GM19043 (cell line): ENCODE results near the gene KIF21A.

ENCODE experiments used
- ATAC-seq: cut with Tn5 transposase; IDR thresholded peaks from one replicate; pipeline ENCODE4 v1.9.1; 2021; ENCODE audit warnings: low read depth; ENCODE audit not compliant: unreplicated experiment

Gene KIF21A

DNA sequence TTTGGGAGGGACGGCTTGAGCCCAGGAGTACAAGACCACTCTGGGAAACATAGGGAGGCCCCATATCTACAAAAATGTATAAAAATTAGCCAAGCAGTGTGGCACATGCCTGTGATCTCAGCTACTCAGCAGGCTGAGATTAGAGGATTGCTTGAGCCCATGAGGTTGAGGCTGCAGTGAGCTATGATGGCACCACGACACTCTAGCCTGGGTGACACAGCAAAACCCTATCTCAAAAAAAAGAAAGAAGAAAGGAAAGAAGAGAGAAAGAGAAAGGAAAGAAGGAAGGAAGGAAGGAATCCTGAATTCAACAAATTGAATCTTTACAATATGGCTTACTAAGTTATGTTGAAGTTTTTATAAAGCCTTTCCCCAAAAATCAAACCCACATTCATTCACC lies 2.1 kb downstream of the KIF21A start:
- no peak for ATAC-seq

DNA sequence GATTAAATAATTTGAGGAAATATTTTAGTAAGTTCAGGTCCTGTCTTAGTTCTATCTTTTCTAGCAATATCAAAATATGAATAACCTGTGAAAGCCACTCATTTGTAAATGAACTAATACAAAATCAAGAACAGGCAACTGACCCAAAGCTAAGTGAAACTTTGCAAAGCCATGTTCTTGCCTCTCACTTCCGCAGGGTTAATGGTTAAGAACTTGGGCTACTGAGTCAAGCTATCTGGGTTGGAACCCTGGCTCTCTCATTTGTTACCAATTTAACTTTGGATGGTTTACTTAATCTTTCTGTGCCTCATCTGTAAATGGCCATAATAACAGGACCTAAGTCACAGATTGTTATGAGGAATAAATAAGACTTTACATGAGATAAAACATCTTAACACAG lies 2.8 kb downstream of the KIF21A start:
- ATAC-seq: no peak

DNA sequence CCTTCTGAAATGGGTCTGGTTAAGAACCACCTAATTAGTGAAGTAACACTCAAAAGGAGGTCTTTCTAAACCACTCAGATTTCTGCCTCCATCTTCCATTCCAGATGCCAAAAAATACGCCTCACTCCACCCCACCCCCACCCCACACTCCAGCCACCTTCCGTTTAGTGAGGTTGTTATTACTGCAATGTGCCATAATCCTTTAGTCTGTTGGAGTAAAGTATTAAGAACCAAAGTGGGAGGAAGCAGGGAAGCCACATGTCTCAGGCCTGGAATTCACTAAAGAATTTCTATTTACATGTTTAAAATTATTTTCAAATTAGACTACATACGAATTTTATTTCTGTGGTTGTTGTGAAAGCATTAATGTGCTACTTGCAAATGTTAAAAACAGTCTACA lies 7.4 kb downstream of the KIF21A start:
- no peak for ATAC-seq

DNA sequence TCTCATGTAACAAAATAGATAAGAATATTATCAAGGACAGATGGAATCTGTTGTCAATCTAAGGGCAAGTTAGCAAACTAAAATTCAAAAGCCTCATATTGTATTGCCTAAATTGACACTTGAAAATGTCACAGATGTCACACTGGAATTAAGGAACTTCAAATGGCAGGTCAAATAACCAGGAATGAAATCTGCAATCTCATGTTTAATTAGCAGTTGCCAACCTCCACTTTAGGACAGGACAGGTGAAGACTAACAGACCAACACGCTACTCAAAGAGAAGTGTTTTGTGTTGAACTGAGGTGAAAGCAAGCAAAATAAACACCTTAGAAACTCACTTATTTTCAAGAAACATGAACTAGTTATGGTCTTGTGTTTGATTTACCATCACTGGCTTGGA lies 11.1 kb downstream of the KIF21A start:
- no peak for ATAC-seq

DNA sequence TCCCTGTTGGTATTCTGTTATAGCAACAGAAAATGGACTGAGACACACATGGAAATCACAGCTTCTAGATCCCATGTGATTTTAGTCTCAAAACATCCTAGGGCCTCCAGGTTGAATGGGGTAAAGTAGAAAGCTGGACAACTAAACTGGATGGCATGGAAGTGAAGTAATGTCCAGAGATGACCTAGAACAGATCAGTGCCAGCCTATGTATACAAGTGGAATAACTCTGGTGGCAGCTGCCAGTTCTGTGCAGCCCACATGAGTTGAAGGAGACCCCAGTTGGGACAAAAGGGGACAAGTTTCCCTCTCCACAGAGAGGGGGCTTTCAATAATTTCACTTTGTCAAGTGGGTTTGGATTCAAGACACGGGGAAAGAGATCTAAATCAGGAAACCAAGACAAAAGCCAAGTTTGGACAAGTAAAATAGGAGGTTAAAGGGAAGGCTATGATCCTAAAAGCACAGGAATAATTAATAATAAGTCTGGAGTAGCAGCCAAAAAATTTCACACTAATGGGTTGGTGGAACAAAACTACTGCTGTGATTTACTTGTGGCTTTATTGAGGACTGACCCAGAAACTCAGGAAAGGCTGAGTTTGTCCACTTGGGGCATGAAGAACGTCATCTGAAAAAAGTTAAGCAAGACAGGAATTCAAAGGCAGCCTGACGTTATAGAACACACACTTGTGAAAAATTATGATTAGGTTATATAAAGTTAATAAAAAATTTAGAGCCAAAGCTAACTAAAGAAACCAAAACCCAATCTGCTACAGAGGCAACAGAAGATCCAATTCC lies 11.7 kb downstream of the KIF21A start:
- no peak for ATAC-seq

DNA sequence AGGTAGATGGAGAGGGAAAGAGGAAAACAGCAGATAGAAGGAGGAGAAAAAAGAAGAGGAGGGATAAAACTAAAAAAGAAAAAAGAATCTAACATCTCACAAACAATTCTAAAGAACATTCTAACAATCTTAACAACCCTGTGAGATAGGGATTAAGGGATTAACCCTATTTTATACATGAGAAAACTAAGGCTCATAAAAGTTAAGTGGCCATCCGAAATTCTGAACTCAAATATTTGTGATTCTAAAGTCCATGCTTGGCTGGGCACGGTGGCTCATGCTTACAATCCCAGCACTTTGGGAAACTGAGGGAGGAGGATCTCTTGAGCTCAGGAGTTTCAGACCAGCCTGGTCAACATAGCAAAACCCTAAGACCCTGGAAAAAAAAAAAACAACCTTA lies 13.1 kb downstream of the KIF21A start:
- ATAC-seq: no peak

DNA sequence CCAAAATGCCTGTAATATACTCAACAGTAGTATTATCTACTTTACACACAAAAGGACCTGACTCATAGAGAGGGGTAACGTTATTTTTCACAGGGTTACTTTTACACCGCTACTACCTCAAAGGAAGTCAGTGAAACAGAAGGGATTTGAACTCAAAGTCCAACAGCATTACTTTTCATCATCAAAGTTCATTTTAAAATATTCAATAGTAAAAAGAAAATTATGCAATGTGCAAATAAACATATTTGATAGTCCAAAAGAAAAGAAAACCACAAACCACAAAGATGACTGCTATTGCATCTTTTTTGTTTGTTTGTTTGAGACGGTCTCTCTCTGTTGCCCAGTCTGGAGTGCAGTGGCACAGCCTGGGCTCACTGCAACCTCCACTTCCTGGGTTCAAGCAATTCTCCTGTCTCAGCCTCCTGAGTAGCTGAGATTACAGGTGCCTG lies 15.5 kb downstream of the KIF21A start:
- ATAC-seq: no peak

DNA sequence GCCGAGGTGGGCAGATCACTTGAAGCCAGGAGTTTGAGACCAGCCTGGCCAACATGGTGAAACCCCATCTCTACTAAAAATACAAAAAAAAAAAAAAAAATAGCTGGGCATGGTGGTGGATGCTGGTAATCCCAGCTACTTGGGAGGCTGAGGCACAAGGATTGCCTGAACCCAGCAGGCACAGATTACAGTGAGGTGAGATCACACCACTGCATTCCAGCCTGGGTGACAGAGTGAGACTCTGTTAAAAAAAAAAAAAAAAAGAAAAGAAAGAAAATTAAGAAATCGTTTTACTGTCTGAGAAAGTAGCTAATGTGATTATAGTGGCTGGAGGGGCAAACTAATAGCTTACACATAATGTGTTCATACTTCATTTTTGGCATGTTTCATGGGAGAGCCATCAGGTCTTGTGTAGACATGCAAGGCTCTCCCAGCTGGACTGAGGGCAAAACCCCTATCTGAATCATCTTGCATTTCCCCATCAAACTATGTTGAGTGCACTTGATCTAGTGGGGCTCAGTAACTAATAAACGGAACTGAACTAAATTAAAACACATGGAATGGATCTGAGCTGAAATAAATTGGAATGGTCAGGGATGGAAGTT lies 16.2 kb downstream of the KIF21A start:
- ATAC-seq: no peak

DNA sequence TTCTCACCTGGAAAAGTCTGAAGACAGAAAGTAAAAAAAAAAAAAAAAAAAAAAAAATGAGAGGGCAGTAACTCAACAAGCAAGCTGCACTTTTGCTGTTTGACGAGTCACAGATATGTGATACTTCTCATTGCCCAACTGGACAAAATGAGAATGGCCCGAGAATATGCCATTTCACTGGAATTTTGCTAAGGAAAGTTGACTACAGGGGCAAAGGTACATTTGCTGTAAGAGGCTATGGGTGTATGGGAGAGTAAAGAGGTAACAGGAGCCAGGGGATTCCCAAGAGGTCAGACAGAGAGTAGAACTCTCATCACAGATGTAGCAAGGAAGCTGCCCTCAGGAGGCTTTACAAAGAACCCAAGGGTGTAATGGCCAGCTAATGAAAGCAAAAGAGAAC lies 22.9 kb downstream of the KIF21A start:
- no peak for ATAC-seq

DNA sequence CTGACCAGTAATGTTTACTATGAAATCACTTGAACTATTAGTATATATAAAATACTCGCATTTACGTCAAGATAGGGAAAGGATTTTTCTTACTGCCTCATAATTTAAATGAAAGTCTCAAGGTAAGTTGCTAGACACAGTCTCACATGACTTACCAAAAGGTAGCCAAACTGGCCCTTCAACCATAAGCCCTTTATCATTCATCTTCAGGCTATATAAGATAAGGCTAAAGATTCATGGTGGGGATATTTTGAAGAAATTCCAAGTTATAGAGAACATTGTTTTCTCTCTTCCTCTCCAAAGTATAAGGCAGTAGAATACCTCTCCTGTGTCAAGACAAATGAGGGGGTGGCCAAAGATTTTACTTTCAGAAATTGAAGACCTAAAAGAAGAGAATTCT lies 23.4 kb downstream of the KIF21A start:
- no peak for ATAC-seq

DNA sequence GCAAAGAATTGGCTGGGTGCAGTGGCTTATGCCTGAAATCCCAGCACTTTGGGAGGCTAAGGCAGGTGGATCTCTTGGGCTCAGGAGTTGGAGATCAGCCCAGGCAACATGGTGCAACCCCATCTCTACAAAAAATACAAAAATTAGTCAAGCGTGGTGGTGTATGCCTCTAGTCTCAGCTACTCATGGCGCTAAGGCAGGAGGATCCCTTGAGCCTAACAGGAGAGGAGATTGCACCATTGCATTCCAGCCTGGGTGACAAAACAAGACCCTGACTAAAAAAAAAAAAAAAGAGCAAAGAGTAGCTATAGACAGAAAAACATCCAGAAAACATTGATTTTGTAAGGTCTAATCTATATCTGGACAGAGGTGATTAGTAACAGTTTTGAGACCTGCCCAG lies 25.0 kb downstream of the KIF21A start:
- no peak for ATAC-seq

DNA sequence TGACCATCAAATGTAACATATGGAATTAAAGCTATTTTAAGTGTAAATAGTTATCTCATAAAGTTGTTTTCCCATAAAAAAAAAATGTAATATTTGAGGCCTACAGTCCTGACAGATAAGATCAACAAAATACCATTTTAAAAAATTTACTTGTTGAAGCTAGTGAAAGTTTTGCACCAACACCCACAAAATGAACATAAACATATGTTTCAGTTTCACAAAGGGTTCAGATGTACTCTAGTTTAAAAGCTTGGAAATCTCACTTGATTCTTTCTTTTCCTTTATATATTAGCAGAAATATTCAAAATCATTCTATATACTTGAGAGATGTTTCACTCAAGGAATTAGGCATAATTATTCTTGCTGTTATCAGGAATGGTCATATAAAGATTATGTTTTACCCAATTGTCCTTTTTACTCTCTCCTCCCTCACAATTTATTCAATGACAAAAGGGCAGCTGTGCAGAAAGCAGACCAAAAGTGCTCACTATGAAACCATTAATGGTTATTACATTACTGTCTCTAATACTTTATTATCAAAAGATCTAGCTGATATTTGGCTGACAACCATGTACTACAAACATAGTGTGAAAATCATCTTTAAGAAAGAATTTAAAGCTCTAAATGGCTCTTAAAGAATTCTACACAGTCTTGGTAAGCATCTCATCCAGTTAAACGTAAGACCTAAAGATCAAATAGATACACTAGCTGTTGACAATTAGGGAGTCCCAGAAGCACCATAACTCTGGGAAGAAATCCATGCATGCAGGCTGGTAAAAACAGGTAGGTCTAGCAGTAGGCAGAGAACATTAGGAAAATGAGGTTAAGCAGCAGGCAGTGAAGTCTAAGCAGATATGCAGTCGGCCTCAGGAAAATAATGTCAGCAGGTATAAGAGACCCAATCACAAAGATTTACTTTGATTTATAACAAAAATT lies 28.8 kb downstream of the KIF21A start:
- ATAC-seq: no peak

DNA sequence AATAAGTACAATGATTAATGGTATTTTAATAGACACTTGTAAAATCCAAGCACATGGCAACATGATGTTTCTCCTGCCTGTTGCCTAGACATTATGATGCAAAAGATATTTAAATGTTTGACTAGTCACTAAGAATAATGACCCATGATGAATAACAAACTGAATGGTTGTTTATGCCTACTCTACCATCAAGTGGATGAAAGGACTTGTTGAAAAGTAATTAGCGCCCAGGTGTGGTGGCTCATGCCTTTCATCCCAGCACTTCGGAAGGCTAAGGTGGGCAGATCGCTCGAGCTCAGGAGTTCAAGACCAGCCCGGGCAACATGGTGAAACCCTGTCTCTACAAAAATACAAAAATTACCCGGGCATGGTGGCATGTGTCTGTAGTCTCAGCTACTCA lies 30.7 kb downstream of the KIF21A start:
- ATAC-seq: no peak

DNA sequence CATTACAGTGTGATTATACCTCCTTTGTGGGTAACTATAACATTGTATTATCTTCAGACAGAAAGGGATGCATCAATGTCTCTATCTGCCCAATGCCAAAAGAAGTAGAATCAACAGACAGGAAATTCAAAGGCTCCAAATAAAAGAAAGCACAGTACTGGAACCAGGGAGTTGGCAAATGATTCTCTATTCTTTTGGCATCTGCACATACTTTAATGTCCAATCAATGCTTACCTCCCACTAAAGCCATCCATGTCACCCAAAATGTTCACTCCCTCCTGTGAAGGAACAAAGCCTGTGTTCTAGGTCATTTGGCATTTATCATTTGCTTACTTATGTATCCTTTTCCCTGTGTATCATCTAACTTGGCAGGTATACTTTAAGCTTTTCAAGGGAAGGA lies 36.7 kb downstream of the KIF21A start:
- ATAC-seq: no peak

DNA sequence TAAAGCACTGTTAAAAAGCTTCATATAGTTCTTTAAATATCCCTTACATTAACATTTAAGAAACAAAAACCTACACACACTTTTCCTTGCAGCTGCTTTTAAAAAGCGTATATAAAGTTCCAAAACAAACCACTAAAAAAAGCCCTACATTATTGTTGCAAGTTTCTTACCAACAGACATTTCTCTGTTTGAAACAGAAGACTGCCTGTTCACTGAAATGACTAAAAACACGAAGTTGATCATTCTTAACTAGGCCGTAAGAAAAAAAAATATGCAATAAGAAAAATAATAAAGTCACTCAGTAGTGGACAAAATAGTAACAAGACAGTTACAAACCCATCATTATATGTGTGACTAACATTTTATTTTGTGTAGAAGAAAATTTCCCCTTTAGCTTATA lies 37.3 kb downstream of the KIF21A start:
- no peak for ATAC-seq

DNA sequence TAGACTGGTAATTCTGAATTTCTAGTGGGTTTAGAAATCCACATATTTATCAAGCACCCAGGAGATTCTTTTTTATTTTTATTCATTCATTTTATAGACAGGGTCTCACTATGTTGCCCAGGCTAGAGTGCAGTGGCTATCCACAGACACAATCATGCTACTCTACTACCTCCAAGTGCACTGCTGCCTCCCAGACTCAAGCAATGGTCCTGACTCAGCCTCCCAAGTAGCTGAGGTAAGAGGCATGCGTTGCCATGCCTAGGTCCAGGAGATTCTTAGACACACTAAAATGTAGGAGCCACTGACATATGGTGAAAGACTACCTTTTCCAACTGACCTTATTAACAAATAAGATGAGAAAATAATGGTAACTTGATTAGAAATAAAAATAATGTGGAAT lies 38.9 kb downstream of the KIF21A start:
- ATAC-seq: no peak

DNA sequence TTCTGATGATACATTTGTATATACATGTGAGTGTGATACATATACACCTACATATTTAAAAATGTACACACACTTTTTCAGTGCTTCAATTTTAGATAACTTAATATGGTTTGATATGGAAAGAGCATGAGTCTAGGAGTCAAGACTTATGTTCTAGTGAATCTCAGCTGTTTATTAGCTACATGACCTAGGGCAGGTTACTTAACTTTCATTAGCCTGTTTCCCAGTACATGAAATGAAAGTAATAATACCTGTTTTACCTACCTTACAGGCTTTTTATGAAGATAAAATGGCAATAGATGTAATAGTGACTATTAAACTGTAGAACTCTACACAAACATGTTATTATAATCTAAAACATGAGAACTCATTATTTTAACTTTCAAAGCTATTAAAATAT lies 39.5 kb downstream of the KIF21A start:
- ATAC-seq: no peak

DNA sequence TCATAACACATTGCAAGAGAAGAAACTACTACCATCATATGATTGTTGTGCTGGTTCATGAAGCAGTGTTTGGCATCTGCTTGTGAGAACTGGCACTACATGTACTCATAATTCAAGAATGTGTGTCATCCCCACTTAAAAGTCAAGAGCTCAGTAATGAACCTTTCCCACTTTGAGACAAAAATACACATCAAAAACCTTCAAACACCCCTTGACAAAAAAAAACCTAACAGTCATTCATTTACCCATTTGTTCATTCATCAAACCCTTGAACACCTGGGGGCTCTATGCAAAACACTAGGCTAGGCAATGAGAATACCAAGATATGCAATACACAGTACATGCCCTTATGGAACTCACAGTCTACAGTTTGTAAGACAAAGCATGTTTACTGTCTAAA lies 40.0 kb downstream of the KIF21A start:
- ATAC-seq: no peak

DNA sequence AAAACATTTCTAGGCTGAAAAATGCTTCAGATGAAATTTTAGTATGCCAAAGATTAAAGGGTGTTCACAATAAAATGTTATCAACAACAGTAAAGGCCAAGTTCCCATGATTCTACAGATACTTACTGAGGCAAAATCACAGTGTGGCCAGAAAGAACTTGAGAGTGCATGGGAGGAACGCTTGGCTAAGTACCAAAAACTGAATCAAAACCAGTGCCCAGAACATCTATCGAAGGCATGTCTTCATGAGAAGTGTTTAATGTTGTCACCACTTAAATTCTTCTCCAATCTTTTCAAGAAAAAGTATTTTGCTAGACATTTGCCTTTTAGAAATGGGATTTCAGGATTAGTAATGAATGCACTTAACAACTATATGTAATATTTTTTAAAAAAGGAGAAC lies 41.5 kb downstream of the KIF21A start:
- no peak for ATAC-seq

DNA sequence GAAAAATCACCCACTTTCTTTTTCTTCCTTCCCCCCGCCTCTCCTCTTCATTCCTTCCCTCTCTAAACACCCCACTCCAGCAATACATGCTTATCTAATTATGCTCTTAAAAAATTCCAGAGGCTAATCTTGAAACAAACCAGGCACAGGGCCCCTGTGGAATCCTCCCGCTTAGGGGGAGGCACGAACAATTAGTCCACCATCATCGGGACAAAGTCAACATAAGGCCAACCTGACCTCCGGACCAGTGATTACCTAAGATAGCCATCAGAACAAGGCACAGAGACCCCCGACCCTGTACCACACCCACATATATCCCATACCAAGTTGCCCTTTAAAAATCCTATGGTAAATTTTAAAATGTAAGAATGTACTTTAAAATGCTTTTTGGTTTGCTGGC lies 47.1 kb downstream of the KIF21A start:
- no peak for ATAC-seq

DNA sequence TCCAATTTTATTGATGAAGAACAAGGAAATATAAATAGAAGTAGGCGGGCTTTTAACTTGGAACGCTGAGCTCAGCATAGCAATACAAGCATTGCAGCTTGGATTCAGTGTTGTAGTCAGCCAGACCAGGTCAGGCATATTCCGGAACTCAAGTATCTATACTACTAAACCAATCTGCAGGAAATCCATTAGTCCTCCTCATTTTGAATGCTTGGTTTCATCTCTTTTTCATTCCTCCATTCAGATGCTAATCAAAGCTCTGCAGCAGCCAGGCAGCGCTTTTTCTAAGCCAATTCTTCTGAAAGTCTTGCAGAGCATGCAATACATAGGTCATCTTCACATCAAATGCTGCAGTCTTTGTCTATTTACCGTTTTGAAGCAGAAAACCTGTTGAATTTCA lies 49.0 kb downstream of the KIF21A start:
- no peak for ATAC-seq
